NCI-H526 (cell line): Measurements from ENCODE around the gene RIN3.

Experiments used
- DNase-seq, 2 experiments: peaks; one replicate each; lab custom pipeline; 2025; lab: John Stamatoyannopoulos, UW

The RIN3 gene

GRCh38 chr14:92511453-92512238, 1.9 kb upstream of the RIN3 start:
- DNase-seq = no peak

- no peak for DNase-seq
These were observed 776 bp upstream of the RIN3 start for GRCh38 chr14:92512807-92513203.

GRCh38 chr14:92513966-92514843, 624 bp downstream of the RIN3 start:
- DNase-seq = peak in 1 of 2 experiments; percentile 24

GRCh38 chr14:92514844-92515514, 1.4 kb downstream of the RIN3 start:
- DNase-seq = no peak

- DNase-seq = no peak
These were observed 2.2 kb downstream of the RIN3 start for GRCh38 chr14:92515546-92516343.

GRCh38 chr14:92516344-92516965, 2.9 kb downstream of the RIN3 start:
- DNase-seq = no peak

- no peak for DNase-seq
These were observed 3.5 kb downstream of the RIN3 start for GRCh38 chr14:92516966-92517506.

GRCh38 chr14:92517761-92518160, 4.2 kb downstream of the RIN3 start:
- no peak for DNase-seq

- no peak for DNase-seq
These were observed 5.9 kb downstream of the RIN3 start for GRCh38 chr14:92519246-92520101.

GRCh38 chr14:92520102-92521057, 6.8 kb downstream of the RIN3 start:
- DNase-seq = no peak

GRCh38 chr14:92521058-92521415, 7.5 kb downstream of the RIN3 start:
- no peak for DNase-seq

GRCh38 chr14:92523752-92524151, 10.2 kb downstream of the RIN3 start:
- no peak for DNase-seq

GRCh38 chr14:92524602-92525185, 11.1 kb downstream of the RIN3 start:
- DNase-seq = no peak

GRCh38 chr14:92525322-92526095, 11.9 kb downstream of the RIN3 start:
- no peak for DNase-seq

GRCh38 chr14:92527721-92528120, 14.1 kb downstream of the RIN3 start:
- DNase-seq = no peak

- DNase-seq = no peak
These were observed 15.0 kb downstream of the RIN3 start for GRCh38 chr14:92528486-92529100.

GRCh38 chr14:92529903-92530302, 16.3 kb downstream of the RIN3 start:
- no peak for DNase-seq
